ENCODE data around the gene SEMA5B.

DNA sequence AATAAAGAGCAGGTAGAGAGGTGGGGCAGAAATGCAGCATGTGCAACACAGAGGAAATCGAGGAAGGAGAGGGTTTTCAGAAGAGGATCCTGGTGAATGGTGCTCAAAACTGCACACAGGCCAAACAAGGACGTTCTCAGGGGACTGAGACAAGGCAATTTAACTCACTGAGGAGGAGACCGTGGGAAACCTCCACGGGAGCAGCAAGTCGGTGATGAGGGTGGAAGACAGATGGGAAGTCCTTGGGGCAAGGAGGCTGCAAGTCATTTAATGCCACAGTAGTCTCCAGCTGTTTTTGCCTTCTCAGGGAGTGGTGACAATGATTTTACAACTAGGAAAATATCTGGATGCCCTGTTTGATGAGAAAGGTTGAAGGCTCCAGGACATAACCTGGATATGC is 27.8 kb upstream of the SEMA5B start:
- no peak for TF ChIP-seq CTCF (IDR thresholded peaks at IDR 0.05)
- no peak for TF ChIP-seq POLR2A (IDR thresholded peaks at IDR 0.05)
